HEK293T (cell line): ENCODE results near the gene OVOL2.
"Not testable (repeated sequence)": the region's sequence is repeated elsewhere in the genome, so short reads cannot be mapped to it uniquely, and the experiment has no call there.

ENCODE experiments used
- ARNT ChIP-seq: fragments of 450-650 bp; IDR thresholded peaks from 2 replicates; pipeline ENCODE4 v1.6.1; 2017; ENCODE audit warnings: mild to moderate bottlenecking
- BHLHE40 ChIP-seq: fragments of 450-650 bp; IDR thresholded peaks from 2 replicates; pipeline ENCODE4 v1.6.1; 2016; ENCODE audit warnings: mild to moderate bottlenecking, moderate library complexity, borderline replicate concordance
- ELF4 ChIP-seq: fragments of 450-650 bp; IDR thresholded peaks from 2 replicates; pipeline ENCODE4 v1.6.1; 2017; ENCODE audit warnings: antibody characterized with exemption
- FOXA1 ChIP-seq: fragments of 450-650 bp; IDR thresholded peaks from 2 replicates; pipeline ENCODE4 v1.6.1; 2016; ENCODE audit warnings: mild to moderate bottlenecking
- FOXK2 ChIP-seq: fragments of 450-650 bp; IDR thresholded peaks from 2 replicates; pipeline ENCODE4 v1.6.1; 2016; ENCODE audit warnings: mild to moderate bottlenecking
- FOXM1 ChIP-seq: fragments of 450-650 bp; IDR thresholded peaks from 2 replicates; pipeline ENCODE4 v1.6.1; 2017; ENCODE audit warnings: mild to moderate bottlenecking, borderline replicate concordance
- HDGF ChIP-seq: fragments of 450-650 bp; IDR thresholded peaks from 2 replicates; pipeline ENCODE4 v1.6.1; 2017; ENCODE audit warnings: antibody characterized with exemption, borderline replicate concordance
- LEF1 ChIP-seq: fragments of 450-650 bp; IDR thresholded peaks from 2 replicates; pipeline ENCODE4 v1.6.1; 2017; ENCODE audit warnings: mild to moderate bottlenecking, borderline replicate concordance
- NFRKB ChIP-seq: fragments of 450-650 bp; IDR thresholded peaks from 2 replicates; pipeline ENCODE4 v1.6.1; 2016; ENCODE audit warnings: mild to moderate bottlenecking, moderate library complexity
- SP1 ChIP-seq: fragments of 450-650 bp; IDR thresholded peaks from 2 replicates; pipeline ENCODE4 v1.6.1; 2017
- SUZ12 ChIP-seq: fragments of 450-650 bp; IDR thresholded peaks from 2 replicates; pipeline ENCODE4 v1.6.1; 2016; ENCODE audit warnings: mild to moderate bottlenecking
- TF ChIP-seq, protein P1 (sequence below): fragments of 450-650 bp; IDR thresholded peaks from 2 replicates; pipeline ENCODE4 v1.6.1; 2016

DNA sequence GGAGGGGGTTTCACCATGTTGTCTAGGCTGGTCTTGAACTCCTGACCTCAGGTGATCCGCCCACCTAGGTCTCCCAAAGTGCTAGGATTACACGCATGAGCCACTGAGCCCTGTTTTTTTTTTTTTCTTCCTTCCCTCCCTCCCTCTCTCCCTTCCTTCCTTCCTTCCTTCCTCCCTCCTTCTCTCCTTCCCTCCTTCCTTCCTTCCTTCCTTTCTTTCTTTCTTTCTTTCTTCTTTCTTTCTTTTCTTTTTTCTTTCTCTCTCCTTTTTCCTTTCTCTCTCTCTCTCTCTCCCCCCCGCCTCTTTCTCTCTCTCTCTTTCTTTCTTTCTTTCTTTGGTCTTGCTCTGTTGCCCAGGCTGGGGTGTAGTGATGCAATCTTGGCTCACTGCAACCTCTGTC lies 30.6 kb upstream of the OVOL2 start:
- TF ChIP-seq SP1, SUZ12, FOXA1, ARNT, ELF4, FOXM1, NFRKB, LEF1, BHLHE40, HDGF, FOXK2: not testable (repeated sequence)
- TF ChIP-seq, protein P1, sequence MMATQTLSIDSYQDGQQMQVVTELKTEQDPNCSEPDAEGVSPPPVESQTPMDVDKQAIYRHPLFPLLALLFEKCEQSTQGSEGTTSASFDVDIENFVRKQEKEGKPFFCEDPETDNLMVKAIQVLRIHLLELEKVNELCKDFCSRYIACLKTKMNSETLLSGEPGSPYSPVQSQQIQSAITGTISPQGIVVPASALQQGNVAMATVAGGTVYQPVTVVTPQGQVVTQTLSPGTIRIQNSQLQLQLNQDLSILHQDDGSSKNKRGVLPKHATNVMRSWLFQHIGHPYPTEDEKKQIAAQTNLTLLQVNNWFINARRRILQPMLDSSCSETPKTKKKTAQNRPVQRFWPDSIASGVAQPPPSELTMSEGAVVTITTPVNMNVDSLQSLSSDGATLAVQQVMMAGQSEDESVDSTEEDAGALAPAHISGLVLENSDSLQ, result not testable (repeated sequence)
